Adrenal gland (tissue), 5 donors: ENCODE results near the gene NFATC1.

Source experiments
- POLR2A ChIP-seq, 2 donors: fragments of 450-650 bp; IDR thresholded peaks; one replicate each; pipeline ENCODE4 v1.6.1; 2017; ENCODE audit warnings: antibody characterized with exemption in 2 of 2, mild to moderate bottlenecking in 2 of 2, moderate library complexity in 1 of 2
- TF ChIP-seq, protein P1 (sequence below), 6 experiments: fragments of 450-650 bp in 4 of 6; fragments of 200-600 bp in 2 of 6; sonication (generic) in 1 of 6; IDR thresholded peaks; 1 replicate in 5 of 6; 2 replicates in 1 of 6; pipeline versions ENCODE4 v1.5.1 to v1.8.0; 2016 to 2021; ENCODE audit warnings: antibody characterized with exemption in 6 of 6, mild to moderate bottlenecking in 2 of 6, moderate library complexity in 1 of 6
- donor health status: DM: no; HTN: no; CAD: no.

DNA sequence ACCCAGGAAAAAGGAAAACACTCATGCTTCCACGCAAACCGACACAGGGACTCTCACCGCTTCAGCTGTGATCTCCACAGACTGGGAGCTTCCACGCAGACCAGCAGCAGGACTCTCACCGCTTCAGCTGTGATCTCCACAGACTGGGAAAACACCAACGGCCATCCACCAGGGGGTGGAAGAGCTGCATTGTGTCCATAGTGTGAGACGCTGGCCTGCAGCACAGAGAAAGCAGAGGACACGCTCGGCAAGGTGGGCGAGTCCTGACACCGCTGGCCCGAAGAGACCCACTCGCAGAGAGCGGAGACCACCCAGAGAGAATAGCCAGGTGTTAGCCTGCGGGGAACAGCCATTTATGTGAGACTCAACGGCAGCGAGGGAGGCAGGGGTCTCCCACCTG, 42.5 kb upstream of the NFATC1 start:
- TF ChIP-seq, protein P1, sequence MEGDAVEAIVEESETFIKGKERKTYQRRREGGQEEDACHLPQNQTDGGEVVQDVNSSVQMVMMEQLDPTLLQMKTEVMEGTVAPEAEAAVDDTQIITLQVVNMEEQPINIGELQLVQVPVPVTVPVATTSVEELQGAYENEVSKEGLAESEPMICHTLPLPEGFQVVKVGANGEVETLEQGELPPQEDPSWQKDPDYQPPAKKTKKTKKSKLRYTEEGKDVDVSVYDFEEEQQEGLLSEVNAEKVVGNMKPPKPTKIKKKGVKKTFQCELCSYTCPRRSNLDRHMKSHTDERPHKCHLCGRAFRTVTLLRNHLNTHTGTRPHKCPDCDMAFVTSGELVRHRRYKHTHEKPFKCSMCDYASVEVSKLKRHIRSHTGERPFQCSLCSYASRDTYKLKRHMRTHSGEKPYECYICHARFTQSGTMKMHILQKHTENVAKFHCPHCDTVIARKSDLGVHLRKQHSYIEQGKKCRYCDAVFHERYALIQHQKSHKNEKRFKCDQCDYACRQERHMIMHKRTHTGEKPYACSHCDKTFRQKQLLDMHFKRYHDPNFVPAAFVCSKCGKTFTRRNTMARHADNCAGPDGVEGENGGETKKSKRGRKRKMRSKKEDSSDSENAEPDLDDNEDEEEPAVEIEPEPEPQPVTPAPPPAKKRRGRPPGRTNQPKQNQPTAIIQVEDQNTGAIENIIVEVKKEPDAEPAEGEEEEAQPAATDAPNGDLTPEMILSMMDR (IDR thresholded peaks at IDR 0.05) = no peak
- no peak for TF ChIP-seq POLR2A (IDR thresholded peaks at IDR 0.05)
